ENCODE results near the gene ADAMTSL5. TPM values are rescaled to one million over a fixed set of nuclear protein-coding genes. Genes with fewer than 3 reads are reported as not detected.

Gene ADAMTSL5
- total and polyA plus RNA-seq, 2 of the 13 experiments (the other 11 are each of a cell fraction or from before 2014, with no cell fraction given), result 0.60 to 2.7 TPM

DNA sequence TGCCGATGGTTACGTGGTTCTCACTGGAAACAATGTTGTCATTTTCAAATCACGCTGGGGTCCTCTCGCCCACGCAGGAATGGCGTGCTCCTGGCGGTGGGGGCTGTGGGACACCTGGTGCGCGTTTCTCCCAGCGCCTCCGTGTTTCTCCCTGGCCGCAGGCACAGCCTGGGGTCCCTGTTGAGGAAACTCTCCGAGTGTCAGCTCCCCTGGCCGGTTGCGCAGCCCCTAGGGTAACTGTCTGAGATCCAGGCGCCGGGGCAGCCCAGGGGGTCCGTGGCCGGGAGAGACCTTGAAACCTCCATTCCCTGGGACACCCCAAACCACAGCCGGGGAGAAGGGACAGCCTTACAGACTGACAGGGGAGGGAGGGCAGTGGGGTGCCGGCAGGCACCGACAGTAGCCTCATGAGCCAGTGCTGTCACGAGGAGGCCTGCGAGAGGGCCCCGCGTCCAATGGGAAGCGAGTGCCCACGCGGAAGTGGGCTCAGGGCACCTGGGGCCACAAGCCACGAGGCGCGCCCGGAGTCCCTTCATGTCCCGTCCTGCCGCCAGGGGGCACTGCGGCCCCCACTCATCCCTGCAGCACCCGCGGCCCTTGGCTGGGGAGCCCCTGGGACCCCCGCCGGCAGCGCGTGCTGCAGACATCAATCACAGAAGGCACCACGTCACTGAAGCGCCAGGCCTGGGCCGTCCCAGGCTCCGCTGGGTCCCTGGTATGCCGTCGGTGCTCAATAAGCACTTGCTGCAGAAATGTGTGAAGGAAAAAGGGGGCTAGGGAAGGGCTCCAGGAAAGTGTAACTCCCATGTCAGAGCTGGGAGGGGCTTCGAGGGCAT is 9.5 kb downstream of the ADAMTSL5 start (continued):
- TF ChIP-seq DDIT3 (CRISPR knock-in tag; IDR thresholded peaks at IDR 0.05), result no peak
- no peak for TF ChIP-seq ZNF543 (CRISPR knock-in tag; IDR thresholded peaks at IDR 0.05)
- peak; percentile 90 for TF ChIP-seq MYC (CRISPR knock-in tag; IDR thresholded peaks at IDR 0.05; ENCODE audit: borderline replicate concordance)
- TF ChIP-seq IKZF1 (IDR thresholded peaks at IDR 0.05), result no peak
- TF ChIP-seq SP5 (CRISPR knock-in tag; IDR thresholded peaks at IDR 0.05; ENCODE audit: borderline replicate concordance, low read depth), result no peak
- no peak for TF ChIP-seq ZNF326 (CRISPR knock-in tag; IDR thresholded peaks at IDR 0.05; ENCODE audit: borderline replicate concordance)
- no peak for TF ChIP-seq RFX3 (CRISPR knock-in tag; IDR thresholded peaks at IDR 0.05)
- TF ChIP-seq CREM (IDR thresholded peaks at IDR 0.05), result no peak
- TF ChIP-seq CREM (CRISPR knock-in tag; IDR thresholded peaks at IDR 0.05), result no peak
- TF ChIP-seq JDP2 (CRISPR knock-in tag; IDR thresholded peaks at IDR 0.05; ENCODE audit: borderline replicate concordance), result no peak
- no peak for TF ChIP-seq POLR2AphosphoS5 (IDR thresholded peaks at IDR 0.05; ENCODE audit: low read depth, low read length)
- no peak for TF ChIP-seq HNF4A (CRISPR knock-in tag; IDR thresholded peaks at IDR 0.05)
- TF ChIP-seq GZF1 (CRISPR knock-in tag; IDR thresholded peaks at IDR 0.05), result no peak
- TF ChIP-seq WIZ (CRISPR knock-in tag; IDR thresholded peaks at IDR 0.05), result no peak
- peak; percentile 49 for TF ChIP-seq SAP130 (CRISPR knock-in tag; IDR thresholded peaks at IDR 0.05; ENCODE audit: low read depth)
- no peak for TF ChIP-seq SKI (IDR thresholded peaks at IDR 0.05; ENCODE audit: partially characterized antibody)
- no peak for TF ChIP-seq ZNF333 (CRISPR knock-in tag; IDR thresholded peaks at IDR 0.05; ENCODE audit: borderline replicate concordance)
- no peak for TF ChIP-seq ZNF839 (CRISPR knock-in tag; IDR thresholded peaks at IDR 0.05; ENCODE audit: borderline replicate concordance)
- no peak for TF ChIP-seq MXD1 (CRISPR knock-in tag; IDR thresholded peaks at IDR 0.05)
- TF ChIP-seq ZNF282 (IDR thresholded peaks at IDR 0.05; ENCODE audit: partially characterized antibody), result no peak
- TF ChIP-seq SIX1 (CRISPR knock-in tag; IDR thresholded peaks at IDR 0.05; ENCODE audit: borderline replicate concordance), result no peak
- TF ChIP-seq MNT (IDR thresholded peaks at IDR 0.05), result no peak
- no peak for TF ChIP-seq PRPF4 (IDR thresholded peaks at IDR 0.05; ENCODE audit: low read depth, low read length, poor library complexity, severe bottlenecking)
- no peak for TF ChIP-seq RARG (CRISPR knock-in tag; IDR thresholded peaks at IDR 0.05; ENCODE audit: low read depth)
- TF ChIP-seq HNRNPK (IDR thresholded peaks at IDR 0.05; ENCODE audit: low read depth, low read length, poor library complexity, severe bottlenecking), result no peak
- TF ChIP-seq RBFOX2 (IDR thresholded peaks at IDR 0.05; ENCODE audit: low read depth, low read length), result no peak
- no peak for TF ChIP-seq NPAS2 (CRISPR knock-in tag; IDR thresholded peaks at IDR 0.05; ENCODE audit: borderline replicate concordance)
- TF ChIP-seq CREBL2 (CRISPR knock-in tag; IDR thresholded peaks at IDR 0.05; ENCODE audit: borderline replicate concordance), result no peak
- no peak for TF ChIP-seq ZNF740 (CRISPR knock-in tag; IDR thresholded peaks at IDR 0.05)
- no peak for TF ChIP-seq HMG20B (CRISPR knock-in tag; conservative IDR thresholded peaks at IDR 0.05)
- no peak for TF ChIP-seq KAT2B (IDR thresholded peaks at IDR 0.05; ENCODE audit: borderline replicate concordance, low read depth, low read length)

All from HepG2 (cell line).